GM23248 (cell line): ENCODE data around the gene ABR.

Source experiments
- EZH2 ChIP-seq: fragments of 200-600 bp; sonication (generic); IDR thresholded peaks from 2 replicates; pipeline ENCODE4 v1.6.1; 2018; ENCODE audit warnings: antibody characterized with exemption, mild to moderate bottlenecking; ENCODE audit not compliant: insufficient read depth, poor library complexity, severe bottlenecking
- EZH2phosphoT487 ChIP-seq: fragments of 200-600 bp; sonication (generic); IDR thresholded peaks from 2 replicates; pipeline ENCODE4 v1.6.1; 2018; ENCODE audit warnings: antibody characterized with exemption, moderate library complexity, mild to moderate bottlenecking, low read depth; ENCODE audit not compliant: insufficient read depth

DNA sequence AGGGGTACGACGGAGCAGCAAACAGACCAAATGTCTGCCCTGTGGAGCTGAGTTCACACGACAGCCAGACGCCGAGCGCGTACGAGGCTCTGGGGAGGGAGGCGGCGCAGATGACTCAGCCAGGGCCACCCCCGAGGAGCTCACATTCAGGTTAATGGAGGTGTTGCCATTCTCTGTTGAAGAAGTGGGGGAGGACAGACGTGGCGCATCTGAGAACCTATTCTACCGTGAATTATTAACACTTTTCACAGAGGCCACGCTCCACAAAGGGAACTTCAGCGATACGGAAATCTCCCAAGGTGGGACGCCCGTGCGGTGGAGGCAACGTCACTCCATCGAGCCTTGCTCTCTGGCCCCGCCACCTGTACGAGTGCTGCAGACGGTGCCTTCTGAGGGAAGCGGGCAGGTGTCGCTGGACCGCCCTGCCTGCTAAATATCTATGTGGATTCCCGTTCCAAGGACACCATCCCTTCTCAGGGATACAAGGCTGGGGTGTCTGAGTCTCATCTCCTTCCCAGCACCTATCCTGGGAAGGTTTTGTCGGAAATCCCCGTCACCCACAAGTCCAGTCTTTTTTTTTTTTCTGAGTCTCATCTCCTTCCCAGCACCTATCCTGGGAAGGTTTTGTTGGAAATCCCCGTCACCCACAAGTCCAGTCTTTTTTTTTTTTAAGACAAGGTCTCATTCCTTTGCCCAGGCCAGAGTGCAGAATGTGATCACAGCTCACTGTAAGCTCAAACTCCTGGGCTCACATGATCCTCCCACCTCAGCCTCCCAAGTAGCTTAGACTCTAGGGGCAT is 19.0 kb downstream of the ABR start:
- TF ChIP-seq EZH2 (no peak), EZH2phosphoT487 (no peak)
